ENCODE data around the gene CREB3L2.

- no peak for TF ChIP-seq YY1 (IDR thresholded peaks at IDR 0.05; ENCODE audit: insufficient read depth, insufficient replicate concordance, low read depth, low read length)
- TF ChIP-seq ZC3H13 (CRISPR knock-in tag; IDR thresholded peaks at IDR 0.05), result no peak
- TF ChIP-seq EP300 (IDR thresholded peaks at IDR 0.05; ENCODE audit: low read depth in 2 of 2, low read length in 2 of 2), result no peak
- TF ChIP-seq EP300 (CRISPR knock-in tag; IDR thresholded peaks at IDR 0.05; ENCODE audit: borderline replicate concordance), result no peak
- TF ChIP-seq, protein P1, sequence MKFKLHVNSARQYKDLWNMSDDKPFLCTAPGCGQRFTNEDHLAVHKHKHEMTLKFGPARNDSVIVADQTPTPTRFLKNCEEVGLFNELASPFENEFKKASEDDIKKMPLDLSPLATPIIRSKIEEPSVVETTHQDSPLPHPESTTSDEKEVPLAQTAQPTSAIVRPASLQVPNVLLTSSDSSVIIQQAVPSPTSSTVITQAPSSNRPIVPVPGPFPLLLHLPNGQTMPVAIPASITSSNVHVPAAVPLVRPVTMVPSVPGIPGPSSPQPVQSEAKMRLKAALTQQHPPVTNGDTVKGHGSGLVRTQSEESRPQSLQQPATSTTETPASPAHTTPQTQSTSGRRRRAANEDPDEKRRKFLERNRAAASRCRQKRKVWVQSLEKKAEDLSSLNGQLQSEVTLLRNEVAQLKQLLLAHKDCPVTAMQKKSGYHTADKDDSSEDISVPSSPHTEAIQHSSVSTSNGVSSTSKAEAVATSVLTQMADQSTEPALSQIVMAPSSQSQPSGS (CRISPR knock-in tag; IDR thresholded peaks at IDR 0.05), result no peak
- TF ChIP-seq ATF6 (CRISPR knock-in tag; conservative IDR thresholded peaks at IDR 0.05), result no peak
- TF ChIP-seq RFX5 (IDR thresholded peaks at IDR 0.05; ENCODE audit: low read depth, low read length), result no peak
- TF ChIP-seq ZHX1 (CRISPR knock-in tag; IDR thresholded peaks at IDR 0.05; ENCODE audit: low read depth), result no peak
- TF ChIP-seq, protein P2, sequence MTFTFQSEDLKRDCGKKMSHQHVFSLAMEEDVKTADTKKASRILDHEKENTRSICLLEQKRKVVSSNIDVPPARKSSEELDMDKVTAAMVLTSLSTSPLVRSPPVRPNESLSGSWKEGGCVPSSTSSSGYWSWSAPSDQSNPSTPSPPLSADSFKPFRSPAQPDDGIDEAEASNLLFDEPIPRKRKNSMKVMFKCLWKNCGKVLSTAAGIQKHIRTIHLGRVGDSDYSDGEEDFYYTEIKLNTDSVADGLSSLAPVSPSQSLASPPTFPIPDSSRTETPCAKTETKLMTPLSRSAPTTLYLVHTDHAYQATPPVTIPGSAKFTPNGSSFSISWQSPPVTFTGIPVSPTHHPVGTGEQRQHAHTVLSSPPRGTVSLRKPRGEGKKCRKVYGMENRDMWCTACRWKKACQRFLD (CRISPR knock-in tag; IDR thresholded peaks at IDR 0.05; ENCODE audit: borderline replicate concordance), result no peak
- TF ChIP-seq CTCF (CRISPR knock-in tag; IDR thresholded peaks at IDR 0.05), result no peak
- no peak for TF ChIP-seq ZNF274 (CRISPR knock-in tag; IDR thresholded peaks at IDR 0.05)
- TF ChIP-seq FOXM1 (CRISPR knock-in tag; IDR thresholded peaks at IDR 0.05), result no peak
- TF ChIP-seq ZNF282 (IDR thresholded peaks at IDR 0.05; ENCODE audit: partially characterized antibody), result no peak
- no peak for TF ChIP-seq ZBTB39 (CRISPR knock-in tag; IDR thresholded peaks at IDR 0.05)
These were observed 68.4 kb downstream of the CREB3L2 start for GRCh38 chr7:137933270-137934017.
